Inflammatory macrophage (primary cell): ENCODE measurements around the gene FBRSL1.
"Not testable (repeated sequence)": the region's sequence is repeated elsewhere in the genome, so short reads cannot be mapped to it uniquely, and the experiment has no call there.

Experiments
- DNase-seq, 2 donors: peaks; one replicate each; pipeline ENCODE4 v3.0.0-alpha.2; 2020 to 2022

FBRSL1 gene

GRCh38 chr12:132528564-132529106 is 38.7 kb downstream of the FBRSL1 start:
- DNase-seq, result no peak

GRCh38 chr12:132529156-132529839 is 39.3 kb downstream of the FBRSL1 start:
- no peak for DNase-seq

- peak; percentile 67 to 82 for DNase-seq
These were observed 40.0 kb downstream of the FBRSL1 start for GRCh38 chr12:132529906-132530305.

- no peak for DNase-seq
These were observed 40.5 kb downstream of the FBRSL1 start for GRCh38 chr12:132530447-132530846.

- no peak for DNase-seq
These were observed 40.9 kb downstream of the FBRSL1 start for GRCh38 chr12:132530851-132531250.

- not testable (repeated sequence) for DNase-seq
These were observed 43.0 kb downstream of the FBRSL1 start for GRCh38 chr12:132532711-132533583.

- DNase-seq, result no peak
These were observed 43.6 kb downstream of the FBRSL1 start for GRCh38 chr12:132533584-132533958.

GRCh38 chr12:132534076-132534475 is 44.1 kb downstream of the FBRSL1 start:
- DNase-seq, result no peak

- no peak for DNase-seq
These were observed 45.1 kb downstream of the FBRSL1 start for GRCh38 chr12:132535019-132535418.

GRCh38 chr12:132536102-132536876 is 46.3 kb downstream of the FBRSL1 start:
- no peak for DNase-seq

GRCh38 chr12:132537049-132537448 is 47.1 kb downstream of the FBRSL1 start:
- no peak for DNase-seq

- DNase-seq, result no peak
These were observed 48.1 kb downstream of the FBRSL1 start for GRCh38 chr12:132537836-132538662.

- no peak for DNase-seq
These were observed 48.7 kb downstream of the FBRSL1 start for GRCh38 chr12:132538663-132538990.

GRCh38 chr12:132539016-132539773 is 49.2 kb downstream of the FBRSL1 start:
- no peak for DNase-seq

GRCh38 chr12:132540436-132540835 is 50.5 kb downstream of the FBRSL1 start:
- no peak for DNase-seq

- no peak for DNase-seq
These were observed 51.2 kb downstream of the FBRSL1 start for GRCh38 chr12:132541200-132541599.

- DNase-seq, result no peak
These were observed 52.0 kb downstream of the FBRSL1 start for GRCh38 chr12:132541996-132542395.

GRCh38 chr12:132542661-132543060 is 52.7 kb downstream of the FBRSL1 start:
- no peak for DNase-seq

- DNase-seq, result no peak
These were observed 53.5 kb downstream of the FBRSL1 start for GRCh38 chr12:132543298-132544079.

- no peak for DNase-seq
These were observed 54.1 kb downstream of the FBRSL1 start for GRCh38 chr12:132544080-132544397.

GRCh38 chr12:132544498-132544897 is 54.5 kb downstream of the FBRSL1 start:
- DNase-seq, result no peak
